22Rv1 (cell line): ENCODE measurements around the gene NELL1.

Experiments used
- H3K27ac ChIP-seq: fragments of 450-650 bp; 2 replicates; pipeline ENCODE4 v1.5.1; 2017
- CTCF ChIP-seq: fragments of 450-650 bp; IDR thresholded peaks from 2 replicates; pipeline ENCODE4 v1.5.1; 2017; ENCODE audit warnings: mild to moderate bottlenecking
- ZFX ChIP-seq: fragments of 450-650 bp; IDR thresholded peaks from 2 replicates; pipeline ENCODE4 v1.6.1; 2017; ENCODE audit warnings: antibody characterized with exemption, borderline replicate concordance

The NELL1 gene

GRCh38 chr11:20647976-20648565 is 21.3 kb upstream of the NELL1 start:
- TF ChIP-seq ZFX = no peak
- TF ChIP-seq CTCF = peak; percentile 86

GRCh38 chr11:20652150-20652806 is 17.1 kb upstream of the NELL1 start:
- no peak overlapping the region for H3K27ac ChIP-seq
- TF ChIP-seq ZFX (no peak), CTCF (no peak)

More at GRCh38 chr11:20647976-20648565, 21.3 kb upstream of the NELL1 start:
- no peak overlapping the region for H3K27ac ChIP-seq

GRCh38 chr11:20654038-20654437 is 15.3 kb upstream of the NELL1 start:
- no peak overlapping the region for H3K27ac ChIP-seq
- no peak for TF ChIP-seq ZFX
- TF ChIP-seq CTCF = no peak

- no peak overlapping the region for H3K27ac ChIP-seq
- no peak for TF ChIP-seq CTCF
- no peak for TF ChIP-seq ZFX
These were observed 12.5 kb upstream of the NELL1 start for GRCh38 chr11:20656901-20657300.

GRCh38 chr11:20658135-20658534 is 11.3 kb upstream of the NELL1 start:
- no peak overlapping the region for H3K27ac ChIP-seq
- TF ChIP-seq ZFX (no peak), CTCF (no peak)

GRCh38 chr11:20661445-20661844 is 7.9 kb upstream of the NELL1 start:
- TF ChIP-seq CTCF (no peak), ZFX (no peak)
- H3K27ac ChIP-seq = no peak overlapping the region

- TF ChIP-seq CTCF (no peak), ZFX (no peak)
These were observed 7.5 kb upstream of the NELL1 start for GRCh38 chr11:20661850-20662249.

More at GRCh38 chr11:20661850-20662249, 7.5 kb upstream of the NELL1 start:
- H3K27ac ChIP-seq = no peak overlapping the region
